IMR-90 (cell line): ENCODE measurements around the gene EXT2. TPM values are rescaled to one million over a fixed set of nuclear protein-coding genes. Genes with fewer than 3 reads are reported as not detected.

Experiments used
- ATAC-seq: fragments of 200-7000 bp; cut with Tn5 transposase; 2 replicates; pipeline ENCODE4 v1.9.1; 2020; ENCODE audit warnings: low read depth, mild to moderate bottlenecking, moderate library complexity
- BruUV-seq: library from RNA; stranded (reverse); fragments of 400-500 nt; replicated peaks from 2 replicates; lab custom pipeline; 2021; lab: Mats Ljungman, UMichigan
- CTCF ChIA-PET: fragments of 300-600 bp; formaldehyde crosslinking; extraction: SDS; loops from one replicate; lab custom pipeline; 2021; ENCODE audit warnings: antibody characterized with exemption; lab: Yijun Ruan, JAX
- POLR2A ChIA-PET: fragments of 300-600 bp; sonication (Branson Sonifier 250); formaldehyde crosslinking; loops from one replicate; lab custom pipeline; 2022; ENCODE audit warnings: antibody characterized with exemption; ENCODE audit not compliant: unreplicated experiment; lab: Charles Lee
- DNase-seq: peaks from one replicate; pipeline ENCODE4 v3.0.0; 2013
- H2AFZ ChIP-seq: replicated peaks from 2 replicates; pipeline ENCODE3; 2013; ENCODE audit warnings: low read length, mild to moderate bottlenecking; ENCODE audit not compliant: poor library complexity
- H2AK5ac ChIP-seq: 2 replicates; pipeline ENCODE4 v1.6.1; 2013; ENCODE audit warnings: low read depth, low read length, inconsistent platforms
- H2AK9ac ChIP-seq: replicated peaks from 2 replicates; pipeline ENCODE3; 2013; ENCODE audit warnings: mild to moderate bottlenecking, low read depth, low read length, moderate library complexity; ENCODE audit not compliant: poor library complexity
- H2BK120ac ChIP-seq: 2 replicates; pipeline ENCODE4 v1.6.1; 2013; ENCODE audit warnings: low read depth, low read length, inconsistent platforms
- H2BK15ac ChIP-seq: 3 replicates; pipeline ENCODE4 v1.6.1; 2013; ENCODE audit warnings: low read depth, low read length, inconsistent platforms
- H2BK20ac ChIP-seq: 2 replicates; pipeline ENCODE4 v1.6.1; 2013; ENCODE audit warnings: low read depth, mild to moderate bottlenecking, inconsistent platforms, low read length, moderate library complexity
- H2BK5ac ChIP-seq: 2 replicates; pipeline ENCODE4 v1.6.1; 2013; ENCODE audit warnings: mild to moderate bottlenecking, low read depth, low read length, inconsistent platforms; ENCODE audit not compliant: poor library complexity, severe bottlenecking
- H3K14ac ChIP-seq: replicated peaks from 2 replicates; pipeline ENCODE4 v1.6.1; 2013; ENCODE audit warnings: low read depth, low read length, inconsistent platforms
- H3K18ac ChIP-seq: 2 replicates; pipeline ENCODE4 v1.6.1; 2013; ENCODE audit warnings: low read depth, low read length, control low read depth
- H3K23ac ChIP-seq: 2 replicates; pipeline ENCODE4 v1.6.1; 2013; ENCODE audit warnings: low read depth, low read length, inconsistent platforms
- H3K27ac ChIP-seq: 2 replicates; pipeline ENCODE4 v1.5.1; 2013; ENCODE audit warnings: mild to moderate bottlenecking, control low read depth, low read length; ENCODE audit not compliant: insufficient read depth
- H3K27me3 ChIP-seq: 2 replicates; pipeline ENCODE4 v1.6.1; 2013; ENCODE audit warnings: low read length; ENCODE audit not compliant: control insufficient read depth, insufficient read depth
- H3K36me3 ChIP-seq: 2 replicates; pipeline ENCODE4 v1.6.1; 2013; ENCODE audit warnings: low read length, mixed read lengths; ENCODE audit not compliant: control insufficient read depth, insufficient read depth
- H3K4ac ChIP-seq: 2 replicates; pipeline ENCODE4 v1.6.1; 2013; ENCODE audit warnings: low read depth, low read length, inconsistent platforms
- H3K4me1 ChIP-seq: 2 replicates; pipeline ENCODE4 v1.6.1; 2013; ENCODE audit warnings: low read length, mixed read lengths; ENCODE audit not compliant: control insufficient read depth, insufficient read depth
- H3K4me2 ChIP-seq: 2 replicates; pipeline ENCODE4 v1.6.1; 2013; ENCODE audit warnings: low read depth, mild to moderate bottlenecking, control low read depth, low read length, moderate library complexity
- H3K4me3 ChIP-seq: 2 replicates; pipeline ENCODE4 v1.5.1; 2013; ENCODE audit warnings: low read depth, mild to moderate bottlenecking, control low read depth, low read length, moderate library complexity; ENCODE audit not compliant: insufficient read depth
- H3K56ac ChIP-seq: 2 replicates; pipeline ENCODE4 v1.6.1; 2013; ENCODE audit warnings: low read length, inconsistent platforms; ENCODE audit not compliant: insufficient read depth; ENCODE audit errors: extremely low read depth
- H3K79me1 ChIP-seq, 2 experiments: 2 replicates each; pipeline ENCODE4 v1.6.1; 2013; ENCODE audit warnings: low read length in 2 of 2, inconsistent platforms in 1 of 2, low read depth in 1 of 2
- H3K9ac ChIP-seq: 2 replicates; pipeline ENCODE4 v1.6.1; 2013; ENCODE audit warnings: low read depth, low read length, control low read depth
- H3K9me1 ChIP-seq: 2 replicates; pipeline ENCODE4 v1.6.1; 2013; ENCODE audit warnings: low read length, inconsistent platforms; ENCODE audit not compliant: insufficient read depth
- H3K9me3 ChIP-seq: 2 replicates; pipeline ENCODE4 v1.6.1; 2013; ENCODE audit warnings: low read length; ENCODE audit not compliant: control insufficient read depth, insufficient read depth
- H4K20me1 ChIP-seq: 2 replicates; pipeline ENCODE4 v1.6.1; 2013; ENCODE audit warnings: low read length, inconsistent platforms; ENCODE audit not compliant: insufficient read depth
- H4K5ac ChIP-seq: 2 replicates; pipeline ENCODE4 v1.6.1; 2013; ENCODE audit warnings: mild to moderate bottlenecking, low read depth, low read length, control low read depth
- H4K8ac ChIP-seq, 2 experiments: 2 replicates each; pipeline ENCODE4 v1.6.1; 2013; ENCODE audit warnings: low read depth in 2 of 2, low read length in 2 of 2, control low read depth in 1 of 2, inconsistent platforms in 1 of 2
- H4K91ac ChIP-seq: 2 replicates; pipeline ENCODE4 v1.6.1; 2013; ENCODE audit warnings: low read depth, low read length, inconsistent platforms; ENCODE audit not compliant: insufficient read depth
- BHLHE40 ChIP-seq: fragments of 150-350 bp; IDR thresholded peaks from 2 replicates; pipeline ENCODE4 v1.6.1; 2016; ENCODE audit warnings: mild to moderate bottlenecking, low read depth, low read length
- CEBPB ChIP-seq: IDR thresholded peaks from 2 replicates; pipeline ENCODE4 v1.6.1; 2012; ENCODE audit warnings: low read depth, low read length, improper control_type of control experiment
- CHD1 ChIP-seq: IDR thresholded peaks from 2 replicates; pipeline ENCODE4 v1.6.1; 2012; ENCODE audit warnings: low read depth, low read length, improper control_type of control experiment
- CTCF ChIP-seq: conservative IDR thresholded peaks from 2 replicates; pipeline ENCODE4 v1.5.1; 2012; ENCODE audit warnings: mild to moderate bottlenecking, low read depth, low read length, improper control_type of control experiment
- ELK1 ChIP-seq: fragments of 150-350 bp; IDR thresholded peaks from 2 replicates; pipeline ENCODE4 v1.6.1; 2016; ENCODE audit warnings: low read depth, mild to moderate bottlenecking, low read length, moderate library complexity, borderline replicate concordance
- FOS ChIP-seq: fragments of 150-350 bp; IDR thresholded peaks from 2 replicates; pipeline ENCODE4 v1.6.1; 2016; ENCODE audit warnings: low read depth, low read length
- MAFK ChIP-seq: IDR thresholded peaks from 2 replicates; pipeline ENCODE4 v1.6.1; 2012; ENCODE audit warnings: low read depth, low read length, improper control_type of control experiment
- MXI1 ChIP-seq: IDR thresholded peaks from 2 replicates; pipeline ENCODE4 v1.6.1; 2012; ENCODE audit warnings: low read depth, mild to moderate bottlenecking, low read length, moderate library complexity, borderline replicate concordance
- NFE2L2 ChIP-seq: fragments of 150-350 bp; IDR thresholded peaks from 2 replicates; pipeline ENCODE4 v1.6.1; 2016; ENCODE audit warnings: low read depth, mild to moderate bottlenecking, low read length
- POLR2A ChIP-seq: IDR thresholded peaks from 2 replicates; pipeline ENCODE4 v1.6.1; 2012; ENCODE audit warnings: mild to moderate bottlenecking, low read depth, low read length
- RAD21 ChIP-seq: IDR thresholded peaks from 2 replicates; pipeline ENCODE4 v1.6.1; 2012; ENCODE audit warnings: low read length, improper control_type of control experiment
- RCOR1 ChIP-seq: IDR thresholded peaks from 2 replicates; pipeline ENCODE4 v1.6.1; 2012; ENCODE audit warnings: mild to moderate bottlenecking, low read length, improper control_type of control experiment; ENCODE audit not compliant: insufficient replicate concordance
- RFX5 ChIP-seq: IDR thresholded peaks from 2 replicates; pipeline ENCODE4 v1.8.0; 2012; ENCODE audit warnings: low read depth, mild to moderate bottlenecking, low read length, moderate library complexity
- SMC3 ChIP-seq: fragments of 150-350 bp; IDR thresholded peaks from 2 replicates; pipeline ENCODE4 v1.6.1; 2016; ENCODE audit warnings: low read depth, mild to moderate bottlenecking, antibody characterized with exemption, low read length, moderate library complexity
- USF2 ChIP-seq: fragments of 150-350 bp; IDR thresholded peaks from 2 replicates; pipeline ENCODE4 v1.6.1; 2017; ENCODE audit warnings: mild to moderate bottlenecking, antibody characterized with exemption, low read length, low read depth
- WGBS, 2 experiments: methylation state at CpG; one replicate each; pipeline versions ENCODE4 v1.1.5 to v1.1.7; 2013; ENCODE audit warnings: missing lambda C conversion rate in 2 of 2; ENCODE audit not compliant: insufficient read length in 1 of 2; ENCODE audit errors: extremely low coverage in 2 of 2; 5-methylcytosine and 5-hydroxymethylcytosine counted together
- dilution Hi-C: fragments of 300-500 bp; cut with HindIII; formaldehyde crosslinking; loops from one replicate; pipeline ENCODE4 v1.14.3; 2018; ENCODE audit warnings: low sequenced_read_pairs; ENCODE audit not compliant: unreplicated experiment
- in situ Hi-C: fragments of 300-500 bp; cut with MboI; formaldehyde crosslinking; loops from 3 replicates; pipeline ENCODE4 v1.14.3; 2019; ENCODE audit warnings: low sequenced_read_pairs, inconsistent platforms, mixed read lengths
- intact Hi-C: fragments of 100-400 bp; cut with micrococcal nuclease; formaldehyde crosslinking; loops from 2 replicates; pipeline ENCODE4 v1.10.0; 2022
- polyA plus RNA-seq, 3 experiments: library from polyadenylated mRNA; depleted of rRNA; stranded (reverse); fragments of >200 nt; gene quantifications; 2 replicates each; pipeline ENCODE4 v1.2.3, GENCODE V29; 2012; ENCODE audit warnings: low replicate concordance in 1 of 3
- total RNA-seq: library from RNA; depleted of rRNA; stranded (reverse); fragments of >200 nt; gene quantifications from 2 replicates; pipeline ENCODE4 v1.2.3, GENCODE V29; 2012

The EXT2 gene
- total and polyA plus RNA-seq, 2 of the 4 experiments (the other 2 are of a cell fraction): 75.0 to 85.3 TPM

- H3K4me1 ChIP-seq: peaks cover 2% of the 10 kb centered on the region; the same call in 1 of the 2 replicates
- H4K8ac ChIP-seq: no peak overlapping the region
- dilution Hi-C loops (no loop called here), intact Hi-C loops (no loop called here), in situ Hi-C loops (no loop called here)
- BruUV-seq: no TSS peak
- H3K9me3 ChIP-seq: no peaks in the 10 kb centered on the region
- H4K91ac ChIP-seq: no peak overlapping the region
- 0 out of 2 replicates have a peak, but pooled peaks have one; percentile 32 for ATAC-seq
- H3K4ac ChIP-seq: no peak overlapping the region
- no peak overlapping the region for H4K5ac ChIP-seq
- no peak overlapping the region for H3K14ac ChIP-seq
- peaks cover 5% of the 10 kb centered on the region; the same call in 1 of the 2 replicates for H3K36me3 ChIP-seq
- no peak overlapping the region for H2AK9ac ChIP-seq
- ChIA-PET CTCF (interaction anchor here (0.6 to 1.5 kb wide), 2 partner anchors 21 to 396 kb away, joined by 3 to 4 read pairs; no protein-coding TSS in a partner anchor), POLR2A (no interaction called here)
- no peaks in the 10 kb centered on the region; the same call in 1 of the 2 replicates for H3K9me1 ChIP-seq
- no peak overlapping the region for H2BK120ac ChIP-seq
- no peak overlapping the region for H2BK15ac ChIP-seq
- no peak overlapping the region for H3K18ac ChIP-seq
- H3K27me3 ChIP-seq: no peaks in the 10 kb centered on the region
- no peak overlapping the region for H2AK5ac ChIP-seq
- H2BK5ac ChIP-seq: no peak overlapping the region
- H3K27ac ChIP-seq: no peak overlapping the region
- no peak overlapping the region for H2AFZ ChIP-seq
- H3K56ac ChIP-seq: no peak overlapping the region
- no peak overlapping the region for H3K9ac ChIP-seq
- H2BK20ac ChIP-seq: no peak overlapping the region
- no peaks in the 10 kb centered on the region for H3K79me1 ChIP-seq
- H3K4me3 ChIP-seq: no peak overlapping the region
- no peaks in the 10 kb centered on the region for H4K20me1 ChIP-seq
- WGBS, 2 experiments: no CpG with 5 or more reads among the region's 3 CpGs
- peak; percentile 38 for DNase-seq
- H3K23ac ChIP-seq: no peak overlapping the region
- H3K4me2 ChIP-seq: no peak overlapping the region
- TF ChIP-seq ELK1 (no peak), NFE2L2 (no peak), BHLHE40 (no peak), MAFK (no peak), RAD21 (no peak), RCOR1 (no peak), USF2 (no peak), CEBPB (no peak), MXI1 (no peak), POLR2A (no peak), SMC3 (no peak), FOS (no peak), RFX5 (no peak), CTCF (no peak), CHD1 (no peak)
These were observed 49.7 kb downstream of the EXT2 start for GRCh38 chr11:44145011-44145775.
